ENCODE measurements around the gene CNOT1. TPM values are rescaled to one million over a fixed set of nuclear protein-coding genes. Genes with fewer than 3 reads are reported as not detected.

CNOT1 gene
- polyA plus RNA-seq, 1 donor (not counting 4 experiments of a cell fraction or from before 2014, with no cell fraction given), result 163 TPM

- no peaks in the 10 kb centered on the region for H3K27me3 ChIP-seq (ENCODE audit: control insufficient read depth, extremely low read depth, insufficient read depth, low read length)
- no peaks in the 10 kb centered on the region for H3K79me2 ChIP-seq (ENCODE audit: control insufficient read depth, insufficient read depth, low read length)
- H2AFZ ChIP-seq (ENCODE audit: control insufficient read depth, low read length), result no peak overlapping the region
- no peak overlapping the region for H3K27ac ChIP-seq (ENCODE audit: control insufficient read depth, insufficient read depth, low read length)
- no peaks in the 10 kb centered on the region for H3K9me3 ChIP-seq (ENCODE audit: control insufficient read depth, low read depth, low read length)
- TF ChIP-seq CTCF (optimal IDR thresholded peaks at IDR 0.05 in 1 of 3, IDR thresholded peaks at IDR 0.05 in 1 of 3, conservative IDR thresholded peaks at IDR 0.05 in 1 of 3; ENCODE audit: extremely low read depth in 1 of 3, insufficient read depth in 2 of 3, low read length in 3 of 3) (no peak), EZH2 (IDR thresholded peaks at IDR 0.05; ENCODE audit: low read length) (no peak)
- H3K9ac ChIP-seq (ENCODE audit: control insufficient read depth, extremely low read depth, insufficient read depth, low read length), result no peak overlapping the region
- no peak overlapping the region for H3K4me2 ChIP-seq (ENCODE audit: control insufficient read depth, extremely low read depth, insufficient read depth, low read depth, low read length)
- H3K9me1 ChIP-seq (ENCODE audit: control insufficient read depth, extremely low read depth, insufficient read depth, low read length), result no peaks in the 10 kb centered on the region
- dilution Hi-C loops (cut with MboI; ENCODE audit: extremely low pct_ligation_motif_present, low sequenced_read_pairs), result no loop called here
- H3K4me3 ChIP-seq (ENCODE audit: control insufficient read depth in 2 of 3, extremely low read depth in 1 of 3, insufficient read depth in 2 of 3, low read depth in 1 of 3, low read length in 3 of 3), result no peak overlapping the region
- H4K20me1 ChIP-seq (ENCODE audit: control insufficient read depth, extremely low read depth, insufficient read depth, low read length), result no peaks in the 10 kb centered on the region
- FAIRE-seq (no peak), DNase-seq (ENCODE audit: low read depth, low spot score) (no peak)
- no peaks in the 10 kb centered on the region for H3K36me3 ChIP-seq (ENCODE audit: control insufficient read depth in 2 of 2, extremely low read depth in 1 of 2, insufficient read depth in 2 of 2, low read length in 2 of 2)
- H3K4me1 ChIP-seq (ENCODE audit: control insufficient read depth, extremely low read depth, insufficient read depth, low read length), result no peaks in the 10 kb centered on the region
Measured at GRCh38 chr16:58481931-58482330, 147.7 kb downstream of the CNOT1 start.

- dilution Hi-C loops (cut with MboI; ENCODE audit: extremely low pct_ligation_motif_present, low sequenced_read_pairs), result no loop called here
- no peaks in the 10 kb centered on the region for H4K20me1 ChIP-seq (ENCODE audit: control insufficient read depth, extremely low read depth, insufficient read depth, low read length)
- no peaks in the 10 kb centered on the region for H3K4me1 ChIP-seq (ENCODE audit: control insufficient read depth, extremely low read depth, insufficient read depth, low read length)
- no peak overlapping the region for H3K4me2 ChIP-seq (ENCODE audit: control insufficient read depth, extremely low read depth, insufficient read depth, low read depth, low read length)
- no peak overlapping the region for H3K27ac ChIP-seq (ENCODE audit: control insufficient read depth, insufficient read depth, low read length)
- DNase-seq (ENCODE audit: low read depth, low spot score) (no peak), FAIRE-seq (no peak)
- H3K4me3 ChIP-seq (ENCODE audit: control insufficient read depth in 2 of 3, extremely low read depth in 1 of 3, insufficient read depth in 2 of 3, low read depth in 1 of 3, low read length in 3 of 3), result no peak overlapping the region
- no peaks in the 10 kb centered on the region for H3K27me3 ChIP-seq (ENCODE audit: control insufficient read depth, extremely low read depth, insufficient read depth, low read length)
- TF ChIP-seq CTCF (optimal IDR thresholded peaks at IDR 0.05 in 1 of 3, IDR thresholded peaks at IDR 0.05 in 1 of 3, conservative IDR thresholded peaks at IDR 0.05 in 1 of 3; ENCODE audit: extremely low read depth in 1 of 3, insufficient read depth in 2 of 3, low read length in 3 of 3) (no peak), EZH2 (IDR thresholded peaks at IDR 0.05; ENCODE audit: low read length) (no peak)
- H3K79me2 ChIP-seq (ENCODE audit: control insufficient read depth, insufficient read depth, low read length), result no peaks in the 10 kb centered on the region
- no peak overlapping the region for H2AFZ ChIP-seq (ENCODE audit: control insufficient read depth, low read length)
- no peaks in the 10 kb centered on the region for H3K9me1 ChIP-seq (ENCODE audit: control insufficient read depth, extremely low read depth, insufficient read depth, low read length)
- H3K9me3 ChIP-seq (ENCODE audit: control insufficient read depth, low read depth, low read length), result no peaks in the 10 kb centered on the region
- H3K9ac ChIP-seq (ENCODE audit: control insufficient read depth, extremely low read depth, insufficient read depth, low read length), result no peak overlapping the region
- no peaks in the 10 kb centered on the region for H3K36me3 ChIP-seq (ENCODE audit: control insufficient read depth in 2 of 2, extremely low read depth in 1 of 2, insufficient read depth in 2 of 2, low read length in 2 of 2)
Measured at GRCh38 chr16:58481226-58481869, 148.3 kb downstream of the CNOT1 start.

All from keratinocyte (primary cell).